Stimulated activated CD8-positive, alpha-beta memory T cell treated with anti-CD3 and anti-CD28 coated beads, Interleukin-4, amount 100 ng/mL, for 48 hours (primary cell): ENCODE measurements around the gene C1QTNF4.
"Not testable (repeated sequence)": the region's sequence is repeated elsewhere in the genome, so short reads cannot be mapped to it uniquely, and the experiment has no call there.

Experiments
- DNase-seq: peaks from one replicate; pipeline ENCODE4 v3.0.0-alpha.2; 2020

Gene C1QTNF4

DNA sequence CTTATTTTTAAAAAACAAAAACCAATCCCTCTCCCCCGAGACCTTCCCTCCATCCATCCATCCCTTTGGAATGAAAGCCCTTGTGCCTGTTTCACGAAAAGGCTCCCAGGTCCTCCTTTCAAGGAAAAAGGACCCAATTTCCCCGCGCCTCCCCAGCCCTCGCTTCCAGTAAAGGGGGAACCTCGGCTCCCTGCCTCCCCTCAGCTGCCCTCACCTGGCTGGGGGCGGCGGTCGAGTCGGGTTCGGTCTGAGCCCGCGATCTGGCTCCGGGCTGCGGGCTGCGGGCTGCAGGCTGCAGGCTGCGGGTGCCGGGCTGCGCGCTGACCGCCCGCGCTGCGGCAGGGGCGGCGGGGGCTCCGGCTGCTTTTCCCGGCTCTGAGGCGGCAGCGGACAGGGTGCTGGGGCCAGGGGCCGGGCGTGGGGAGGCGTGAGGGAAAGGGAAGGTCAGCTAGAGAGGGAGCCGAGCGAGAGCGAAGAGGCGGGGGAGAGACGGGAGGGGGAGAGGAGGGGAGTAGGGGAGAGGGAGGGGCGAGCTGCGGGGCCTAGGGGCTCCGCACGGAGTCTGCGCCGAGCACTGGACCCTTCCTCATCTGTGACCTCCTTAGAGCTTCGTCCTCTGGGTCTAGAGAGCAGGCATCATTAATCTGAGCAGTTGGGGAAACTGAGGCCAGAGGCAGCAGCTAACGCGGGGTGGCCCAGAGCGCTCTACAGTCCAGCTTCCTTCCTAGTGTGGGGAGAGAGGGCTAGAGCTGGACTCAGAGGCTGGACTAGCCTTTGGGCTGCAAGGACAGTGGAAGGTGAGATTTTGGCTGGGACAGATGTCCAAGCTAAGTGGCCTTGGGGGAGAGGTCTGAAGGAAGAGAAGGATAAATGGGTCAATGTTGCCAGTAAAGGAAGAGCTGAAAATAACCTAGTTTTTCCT, at the start of gene C1QTNF4:
C1QTNF4 (minus strand) TSS at position 478 of the 922 bp plus-strand sequence. CDS start 3,601 bp downstream, outside the sequence.
- DNase-seq: no peak

DNA sequence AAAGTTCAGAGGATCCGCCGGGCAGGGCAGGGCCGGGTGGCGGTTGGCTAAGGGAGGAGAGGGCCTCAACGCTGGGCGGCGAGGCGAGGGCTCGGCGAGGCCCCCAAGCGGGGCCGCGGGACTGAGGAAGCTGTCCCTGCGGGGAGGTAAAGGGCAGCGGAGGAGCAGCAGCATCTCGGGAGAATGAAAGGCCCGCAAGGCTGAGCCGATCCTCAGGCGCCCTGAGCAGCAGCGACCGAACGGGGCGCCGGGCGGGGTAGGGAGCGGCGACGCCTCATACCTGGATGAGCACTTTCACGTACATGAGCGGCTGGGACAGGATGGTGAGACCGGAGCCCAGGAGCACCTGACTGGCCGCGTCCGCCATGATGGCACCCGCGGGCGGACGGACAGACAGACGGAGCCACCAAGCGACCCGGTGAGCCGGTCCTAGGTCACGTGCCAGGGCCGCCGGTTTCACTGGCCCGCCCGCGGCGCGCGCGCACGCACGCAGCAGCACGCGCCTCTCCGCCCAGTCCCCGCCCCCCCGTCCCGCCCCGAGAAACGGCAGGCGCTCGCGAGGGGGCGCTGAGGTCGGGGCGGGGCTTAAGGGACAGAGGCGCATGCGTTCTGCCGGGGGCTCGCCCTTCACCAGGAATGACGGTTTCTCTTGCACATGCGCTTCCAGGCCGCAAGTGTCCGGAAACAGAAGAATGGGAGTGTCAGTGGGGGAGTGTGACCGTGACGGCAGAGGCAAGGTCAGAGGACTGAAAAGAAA, 48.1 kb upstream of the C1QTNF4 start, which contains the start of gene MTCH2:
MTCH2 (minus strand) TSS at position 461 of the 757 bp plus-strand sequence; CDS start at position 367, 94 bp downstream.
- DNase-seq: peak; percentile 97

DNA sequence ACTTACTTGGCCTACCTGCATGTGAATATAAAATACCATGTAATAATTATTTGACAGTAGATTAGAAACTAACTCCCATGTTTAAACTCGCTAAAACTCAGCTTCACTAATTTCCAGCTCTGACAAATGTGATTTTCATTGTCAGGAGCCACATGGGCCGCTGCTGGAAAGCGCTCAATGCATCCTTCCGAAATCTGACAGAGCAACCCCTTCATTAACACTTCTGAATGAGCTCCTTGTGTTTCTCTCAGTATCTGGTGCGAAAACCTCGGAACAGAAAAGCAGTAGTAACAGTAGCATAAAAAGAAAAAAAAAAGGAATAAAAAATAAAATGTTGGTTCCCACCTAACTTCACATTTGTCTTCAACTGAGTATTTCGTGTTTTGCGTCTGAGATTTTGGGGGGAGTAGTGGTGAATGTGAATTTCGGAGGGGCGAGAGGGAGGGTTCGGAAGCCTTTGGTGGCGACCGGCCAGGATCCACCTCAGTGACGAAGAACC, 47.4 kb upstream of the C1QTNF4 start:
- no peak for DNase-seq

DNA sequence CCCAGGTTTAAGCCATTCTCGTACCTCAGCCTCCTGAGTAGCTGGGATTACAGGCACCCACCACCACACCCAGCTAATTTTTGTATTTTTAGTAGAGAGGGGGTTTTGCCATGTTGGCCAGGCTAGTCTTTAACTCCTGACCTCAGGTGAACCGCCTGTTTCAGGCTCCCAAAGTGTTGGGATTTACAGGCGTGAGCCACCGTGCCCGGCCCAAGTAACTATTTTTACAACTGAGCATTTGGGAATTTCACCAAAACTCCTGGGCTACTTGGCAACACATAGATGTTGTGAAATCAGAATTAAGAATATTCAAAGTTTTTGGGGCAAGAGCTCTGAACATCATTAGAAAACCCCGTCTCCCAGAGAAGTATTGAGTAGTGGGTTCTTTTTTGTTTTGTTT, 46.3 kb upstream of the C1QTNF4 start:
- not testable (repeated sequence) for DNase-seq

DNA sequence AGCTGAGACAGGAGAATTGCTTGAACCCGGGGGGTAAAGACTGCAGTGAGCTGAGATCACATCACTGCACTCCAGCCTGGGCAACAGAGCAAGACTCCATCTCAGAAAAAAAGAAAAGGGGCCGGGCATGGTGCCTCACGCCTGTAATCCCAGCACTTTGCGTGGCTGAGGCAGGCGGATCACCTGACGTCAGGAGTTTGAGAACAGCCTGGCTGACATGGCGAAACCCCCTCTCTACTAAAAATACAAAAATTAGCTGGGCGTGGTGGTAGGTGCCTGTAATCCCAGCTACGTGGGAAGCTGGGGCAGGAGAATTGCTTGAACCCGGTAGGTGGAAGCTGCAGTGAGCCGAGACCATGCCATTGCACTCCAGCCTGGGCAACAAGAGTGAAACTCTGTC, 42.1 kb upstream of the C1QTNF4 start:
- DNase-seq: not testable (repeated sequence)

DNA sequence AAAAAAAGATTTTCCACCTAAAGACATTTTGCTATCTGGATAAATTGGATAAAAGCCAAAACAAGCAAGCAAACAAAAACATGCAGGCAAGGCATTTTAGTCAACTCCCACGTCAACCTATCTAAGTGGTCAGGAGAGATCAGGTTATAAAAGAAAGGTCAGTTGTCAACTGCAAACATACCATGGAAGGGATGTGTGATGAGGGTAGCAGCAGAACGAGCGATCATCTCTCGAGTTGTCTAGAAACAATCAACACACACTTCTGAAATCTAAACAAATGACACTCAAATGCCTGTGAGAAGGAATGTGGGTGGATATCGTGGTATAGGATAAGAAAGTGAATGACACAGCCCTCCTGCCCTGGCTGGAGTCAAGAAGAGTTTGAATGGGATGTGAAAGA, 37.3 kb upstream of the C1QTNF4 start:
- no peak for DNase-seq

DNA sequence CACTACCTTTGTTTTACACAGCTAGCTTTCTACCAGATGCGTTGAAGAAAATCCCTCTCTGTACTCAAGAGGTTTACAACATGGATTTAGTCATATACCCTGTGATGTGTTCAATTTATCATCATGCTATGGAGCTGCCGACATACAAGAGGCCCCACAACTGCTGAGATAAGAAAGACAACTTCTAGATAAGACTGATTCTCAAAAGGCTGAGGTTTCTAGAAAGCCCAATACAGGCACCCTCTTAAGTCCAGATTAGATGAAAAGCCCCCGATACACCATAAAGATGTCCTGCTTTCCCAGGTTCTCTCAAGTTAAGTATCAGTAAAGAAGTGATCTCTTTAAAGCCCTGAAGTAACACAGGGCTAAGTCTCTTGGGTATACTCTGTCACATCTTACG, 33.8 kb upstream of the C1QTNF4 start:
- DNase-seq: no peak

DNA sequence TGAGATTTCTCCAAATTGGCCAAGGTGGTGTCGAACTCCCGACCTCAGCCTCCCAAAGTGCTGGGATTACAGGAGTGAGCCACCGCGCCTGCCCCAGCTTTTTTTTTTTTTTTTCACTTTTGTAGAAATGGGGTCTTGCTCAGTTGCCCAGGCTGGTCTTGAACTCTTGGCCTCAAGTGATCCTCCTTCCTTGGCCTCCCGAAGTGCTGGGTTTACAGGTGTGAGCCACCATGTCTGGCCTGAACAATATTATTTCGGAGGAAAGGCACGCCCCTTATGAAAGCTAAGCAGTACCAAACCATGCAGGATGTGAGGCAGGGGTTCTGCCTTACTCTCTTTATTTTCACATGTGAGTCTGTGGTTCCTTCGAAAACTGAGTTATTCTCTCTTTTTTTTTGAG, 32.0 kb upstream of the C1QTNF4 start:
- DNase-seq: no peak

DNA sequence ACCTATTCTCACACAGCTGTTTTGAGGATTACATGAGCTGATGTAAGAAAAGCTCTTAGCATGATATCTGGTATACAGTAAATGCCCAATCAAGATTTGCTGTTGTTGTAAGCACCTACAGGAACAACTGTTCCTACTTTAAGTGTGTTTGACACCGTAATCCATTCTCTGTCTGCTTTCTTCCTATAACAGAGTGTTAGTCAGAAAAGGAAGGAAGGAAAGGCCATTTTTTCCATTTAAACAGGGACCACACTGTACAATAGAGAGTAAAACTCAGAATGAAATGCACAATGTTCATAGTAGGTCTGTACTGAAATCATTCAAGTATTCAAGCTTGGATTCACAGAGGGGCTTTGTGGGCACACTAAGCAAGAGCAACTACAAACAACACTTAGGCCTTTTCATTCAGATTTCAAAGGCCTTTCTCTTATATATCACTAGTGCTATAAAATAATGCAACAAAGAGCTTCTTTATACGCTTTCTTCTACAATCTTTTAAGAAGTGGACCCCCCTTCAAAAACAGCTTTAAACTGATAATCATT, 26.7 kb upstream of the C1QTNF4 start:
- DNase-seq: no peak

DNA sequence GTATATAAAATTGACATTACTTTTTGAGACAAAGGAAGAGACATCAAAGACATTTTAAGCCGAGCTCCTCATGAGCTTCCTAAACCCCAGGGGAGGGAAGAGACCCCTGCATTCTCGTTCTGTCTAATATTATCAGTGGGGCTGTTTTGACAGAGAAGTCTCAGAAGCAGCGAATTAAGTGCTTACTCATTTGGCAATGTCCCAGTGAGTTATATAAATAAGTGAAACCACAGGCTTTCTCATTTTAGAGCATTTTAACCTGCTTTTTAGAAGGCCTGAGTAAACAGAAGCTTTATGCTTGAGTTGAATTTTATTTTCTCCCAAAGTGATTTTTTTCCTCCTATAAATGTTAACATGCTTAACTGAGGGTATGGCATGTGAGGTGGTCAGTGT, 23.2 kb upstream of the C1QTNF4 start:
- no peak for DNase-seq

DNA sequence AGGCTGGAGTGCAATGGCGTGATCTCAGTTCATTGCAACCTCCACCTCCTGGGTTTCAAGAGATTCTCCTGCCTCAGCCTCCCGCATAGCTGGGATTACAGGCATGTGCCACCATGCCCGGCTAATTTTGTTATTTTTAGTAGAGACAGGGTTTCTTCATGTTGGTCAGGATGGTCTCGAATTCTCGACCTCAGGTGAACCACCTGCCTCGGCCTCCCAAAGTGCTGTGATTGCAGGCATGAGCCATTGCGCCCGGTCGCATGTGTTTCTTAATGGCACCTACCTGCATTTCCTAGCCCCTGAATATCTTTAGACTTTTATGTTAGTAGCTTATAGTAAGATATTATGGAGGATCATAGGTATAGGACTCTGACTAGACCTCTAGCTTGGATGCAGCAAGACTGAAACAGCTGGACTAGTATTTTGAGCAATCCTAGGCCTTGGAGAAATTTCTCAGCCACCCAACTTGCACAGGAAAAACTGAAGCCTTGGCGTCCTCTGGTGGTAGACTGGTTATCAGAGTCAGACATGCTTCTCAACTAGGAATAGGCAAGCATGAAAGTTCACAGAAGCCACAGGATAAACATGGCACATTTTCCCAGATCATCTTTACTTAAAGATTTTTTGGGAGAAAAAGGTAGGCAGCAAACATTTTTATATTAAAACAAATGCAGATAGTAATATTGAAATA, 22.7 kb upstream of the C1QTNF4 start:
- DNase-seq: no peak

DNA sequence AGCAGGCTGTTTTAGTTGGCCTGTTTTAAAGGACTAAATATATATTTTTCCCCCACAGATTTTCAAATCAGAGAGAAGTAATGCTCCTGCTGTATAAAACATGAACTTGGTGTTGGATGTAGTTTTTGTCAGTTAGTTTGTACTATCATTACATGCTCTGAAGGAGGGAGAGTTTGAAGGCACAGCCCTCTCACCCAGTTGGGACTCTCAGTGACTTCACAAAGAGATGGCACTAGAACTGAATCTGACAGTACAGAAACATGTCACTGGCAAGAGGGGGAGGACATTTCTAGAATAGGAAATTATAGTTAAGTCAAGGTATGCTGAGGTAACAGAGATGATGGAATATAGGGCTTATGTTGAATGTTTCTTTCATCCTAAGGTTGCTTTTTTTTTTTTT, 21.0 kb upstream of the C1QTNF4 start:
- no peak for DNase-seq

DNA sequence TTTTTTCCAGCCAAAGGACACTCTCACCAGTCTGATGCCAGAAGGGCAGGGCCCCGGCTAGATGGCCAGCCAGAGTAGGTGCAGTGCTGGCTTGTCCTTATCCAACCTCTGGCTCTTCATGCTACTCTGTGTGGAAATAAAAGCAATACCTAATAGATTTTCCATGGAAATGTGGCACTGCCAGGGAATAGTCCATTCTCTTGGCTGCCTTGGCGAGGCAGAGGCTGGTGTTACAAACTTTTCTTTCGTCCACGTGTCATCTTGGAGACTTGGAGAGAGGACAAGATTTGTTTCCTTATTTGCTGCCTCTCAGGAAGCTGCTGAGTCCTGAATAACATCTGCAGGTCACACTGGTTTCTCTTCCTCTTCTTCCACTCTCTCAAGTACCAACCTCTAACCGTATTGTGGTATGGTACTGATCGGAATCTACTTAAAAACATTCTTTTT, 17.2 kb upstream of the C1QTNF4 start:
- no peak for DNase-seq

DNA sequence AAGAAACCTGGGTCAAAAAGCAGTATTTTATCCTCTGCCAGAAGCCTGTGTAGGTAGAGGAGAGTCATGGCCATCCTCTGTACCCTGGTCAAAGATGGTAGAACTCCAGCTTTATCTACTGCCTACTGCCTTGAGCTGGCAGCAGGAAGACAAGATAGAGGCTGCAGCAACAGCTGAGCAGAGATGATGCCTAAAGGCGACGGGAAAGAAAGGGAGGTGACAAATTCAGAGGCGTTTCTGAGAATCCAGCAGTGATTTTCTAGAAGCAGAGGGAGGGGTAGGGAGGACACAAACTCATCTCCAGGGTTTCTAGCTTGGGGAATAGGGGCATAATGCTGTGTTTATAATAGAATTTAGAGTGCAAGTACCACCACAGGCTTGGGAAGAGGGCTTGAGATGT, 15.5 kb upstream of the C1QTNF4 start:
- DNase-seq: no peak

DNA sequence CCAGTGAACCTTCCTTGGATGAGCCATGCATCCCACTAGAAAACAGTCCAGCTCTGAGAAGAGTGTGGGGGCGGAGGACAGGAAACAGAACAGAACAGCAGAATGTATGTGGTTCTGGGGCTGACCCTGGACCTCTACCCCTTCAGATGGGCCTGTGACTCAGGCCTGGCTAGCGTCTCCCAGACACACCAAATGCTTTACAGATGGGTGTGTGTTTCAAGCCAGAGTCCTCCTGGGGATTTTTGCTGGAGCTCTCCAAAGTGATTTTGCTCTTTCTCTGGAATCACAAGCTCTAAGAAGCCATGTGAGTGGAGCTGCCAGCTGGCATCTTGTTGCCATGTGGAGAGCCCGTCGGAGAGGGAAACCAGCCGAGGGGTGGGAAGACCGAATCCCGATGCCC, 13.2 kb upstream of the C1QTNF4 start:
- no peak for DNase-seq

DNA sequence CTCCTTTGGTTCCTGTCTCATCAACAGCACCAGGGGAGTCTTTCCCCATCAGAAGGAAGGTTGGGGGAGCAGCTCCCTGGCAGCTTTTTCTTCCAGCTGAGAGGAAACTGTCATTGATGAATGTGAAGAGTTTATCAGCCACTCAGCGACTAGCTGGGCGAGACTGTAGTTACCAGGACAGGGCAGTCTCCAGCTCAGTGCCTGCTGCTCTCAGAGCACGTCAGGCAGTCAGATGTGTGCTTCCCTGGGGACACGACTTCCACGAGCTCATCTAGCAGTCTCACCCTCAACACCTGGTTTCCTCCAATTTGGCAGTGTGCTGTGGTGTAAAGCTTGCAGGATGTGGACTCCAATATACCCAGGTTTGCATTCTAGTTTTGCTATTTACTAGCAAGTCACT, 12.5 kb upstream of the C1QTNF4 start:
- no peak for DNase-seq

DNA sequence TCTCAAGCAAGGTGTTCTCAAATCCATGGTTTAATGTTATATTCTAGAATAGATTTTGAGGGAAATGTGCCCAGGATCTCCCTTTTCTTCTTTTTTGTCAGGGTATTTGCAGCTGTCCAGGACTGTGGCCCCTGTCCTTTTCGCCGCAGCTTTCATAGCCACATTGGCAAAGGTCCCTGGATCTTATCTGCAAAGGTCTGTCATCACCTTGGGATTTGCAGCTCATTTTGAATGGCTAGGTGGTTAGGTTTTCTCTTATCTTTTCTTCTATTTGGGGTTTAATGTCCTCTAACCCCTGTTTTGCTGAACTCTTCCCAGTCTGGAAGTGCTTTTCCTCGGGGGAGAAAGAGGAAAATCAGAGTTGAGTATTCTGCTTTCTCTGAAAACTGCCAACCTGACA, 11.7 kb upstream of the C1QTNF4 start:
- DNase-seq: no peak

DNA sequence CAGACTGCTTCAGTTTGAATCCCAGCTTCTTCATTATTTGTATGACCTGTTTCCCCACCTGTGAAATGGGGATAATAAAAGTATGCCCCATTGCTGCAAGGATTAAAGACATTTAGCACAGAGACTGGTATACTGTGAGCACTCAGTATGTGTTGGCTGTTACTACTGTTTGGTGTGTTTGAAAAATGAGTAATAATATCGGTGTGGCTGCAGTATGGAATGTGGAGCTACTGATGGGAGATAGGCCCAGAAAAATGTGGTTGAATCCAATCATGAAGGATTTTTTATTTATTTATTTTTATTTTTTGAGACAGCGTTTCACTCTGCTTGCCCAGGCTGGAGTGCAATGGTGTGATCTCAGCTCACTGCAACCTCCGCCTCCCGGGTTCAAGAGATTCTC, 9.1 kb upstream of the C1QTNF4 start:
- no peak for DNase-seq

DNA sequence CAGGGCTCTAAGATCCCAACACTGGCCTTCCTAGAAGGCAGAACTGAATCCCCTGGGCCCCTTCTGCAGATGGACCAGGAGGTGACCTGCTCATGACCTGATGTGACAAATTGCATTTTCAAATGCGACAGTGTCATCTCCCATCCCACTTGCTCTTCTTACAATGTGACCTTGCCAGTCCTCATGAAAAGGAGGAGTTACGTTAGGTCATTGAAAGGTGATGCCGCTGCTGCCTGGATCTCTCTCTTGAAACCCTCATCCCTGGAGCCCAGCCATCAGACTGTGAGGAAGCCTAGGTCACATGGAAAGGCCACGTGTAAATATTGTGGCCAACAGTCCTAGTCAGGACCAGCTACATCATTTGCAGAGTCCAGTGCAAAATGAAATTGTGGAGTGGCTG, 5.7 kb upstream of the C1QTNF4 start:
- no peak for DNase-seq

DNA sequence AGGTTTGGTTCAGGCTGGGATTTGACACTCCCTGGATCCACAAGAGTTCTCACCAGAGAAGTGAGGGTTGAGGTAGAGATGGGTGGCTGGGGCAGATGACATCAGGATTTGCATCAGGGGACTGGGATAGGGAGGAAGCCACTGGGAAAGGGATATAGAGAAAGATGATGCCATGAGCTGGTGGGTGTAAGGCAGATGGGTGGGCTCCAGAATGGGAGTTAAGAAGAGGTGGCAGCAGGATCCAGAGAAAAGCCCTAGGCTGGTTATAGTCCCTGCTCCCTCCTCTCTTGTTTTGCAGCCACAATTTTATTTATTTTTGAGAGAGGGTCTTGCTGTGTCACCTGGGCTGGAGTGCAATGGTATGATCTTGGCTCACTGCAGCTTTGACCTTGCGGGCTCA, 1.8 kb upstream of the C1QTNF4 start:
- DNase-seq: no peak

DNA sequence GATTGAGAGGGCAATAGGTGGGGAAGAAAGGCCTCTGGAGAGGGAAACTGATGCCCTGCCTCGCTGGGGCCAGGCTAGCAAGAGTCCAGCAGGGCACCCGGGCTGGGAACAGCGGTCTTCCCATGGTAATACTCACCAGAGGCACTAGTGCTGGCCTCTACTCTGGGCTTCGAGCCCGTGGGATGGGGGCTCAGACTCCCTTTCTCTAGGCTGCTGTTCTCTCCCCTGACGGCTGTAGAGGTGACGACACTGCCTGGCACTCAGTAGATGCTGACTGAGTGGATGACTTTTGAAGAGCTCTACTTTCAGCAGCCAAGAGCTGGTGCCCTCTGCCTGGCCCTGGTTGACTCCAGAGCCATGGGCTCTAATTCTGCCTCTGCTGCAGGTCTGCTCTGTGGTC, 818 bp upstream of the C1QTNF4 start:
- DNase-seq: no peak

DNA sequence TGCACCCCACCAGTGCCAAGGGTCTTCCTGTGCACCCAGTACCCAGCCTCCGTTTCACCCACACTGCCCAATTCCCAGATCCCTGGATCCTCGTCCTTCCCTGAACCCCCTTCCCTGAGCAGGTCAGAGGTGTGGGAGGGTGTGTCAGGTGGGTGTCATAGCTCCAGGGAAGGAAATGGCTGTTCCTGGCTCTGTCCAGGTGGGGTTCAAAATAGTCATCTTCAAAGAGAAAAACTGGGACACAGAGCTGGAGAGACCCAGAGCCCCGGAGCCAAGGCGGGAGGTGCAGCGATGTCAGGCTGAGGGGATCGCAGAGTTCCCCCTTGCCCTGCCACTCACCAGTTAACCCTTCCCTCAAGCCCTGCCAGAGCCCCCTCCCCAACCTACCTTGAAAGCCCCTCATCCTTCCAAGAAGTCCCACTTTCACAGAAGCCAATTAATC, 698 bp downstream of the C1QTNF4 start:
- DNase-seq: no peak

DNA sequence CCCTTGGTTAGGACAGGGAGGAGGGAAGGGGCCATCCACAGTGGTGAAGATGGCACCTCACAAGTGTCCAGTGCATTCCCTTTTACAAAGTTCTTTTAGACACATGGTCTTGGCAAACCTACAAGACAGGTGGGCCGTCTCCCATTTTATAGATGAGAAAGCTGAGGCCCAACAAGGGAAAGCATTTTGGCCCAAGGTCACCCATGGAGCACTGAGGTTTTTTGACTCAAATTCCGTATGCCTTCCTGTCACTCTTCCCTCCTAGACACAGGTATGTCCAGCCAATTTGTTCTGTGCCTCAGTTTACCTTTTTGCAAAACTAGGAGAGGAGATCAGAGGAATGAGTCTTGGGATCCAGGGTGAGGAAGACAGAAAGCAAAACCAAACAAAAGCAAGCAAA, 1.2 kb downstream of the C1QTNF4 start:
- DNase-seq: no peak
